H9 (cell line): ENCODE measurements around the gene ACOX3. TPM values are rescaled to one million over a fixed set of nuclear protein-coding genes. Genes with fewer than 3 reads are reported as not detected.

Source experiments
- DNase-seq: peaks from one replicate; pipeline ENCODE4 v3.0.0-alpha.2; 2017
- H2AFZ ChIP-seq: one replicate; pipeline ENCODE4 v1.6.1; 2013; ENCODE audit warnings: mild to moderate bottlenecking, low read length, control low read depth, moderate library complexity
- H2AK5ac ChIP-seq: 2 replicates; pipeline ENCODE4 v1.6.1; 2013; ENCODE audit warnings: low read length, control low read depth, mixed read lengths; ENCODE audit not compliant: insufficient read length
- H2BK120ac ChIP-seq: one replicate; pipeline ENCODE4 v1.6.1; 2013; ENCODE audit warnings: low read depth, mild to moderate bottlenecking, low read length, control low read depth, inconsistent platforms; ENCODE audit not compliant: poor library complexity, severe bottlenecking
- H2BK12ac ChIP-seq: 2 replicates; pipeline ENCODE4 v1.6.1; 2013; ENCODE audit warnings: low read length, control low read depth, mixed read lengths, low read depth; ENCODE audit not compliant: insufficient read length
- H2BK15ac ChIP-seq: 2 replicates; pipeline ENCODE4 v1.6.1; 2013; ENCODE audit warnings: low read depth, low read length, control low read depth
- H2BK20ac ChIP-seq: one replicate; pipeline ENCODE4 v1.6.1; 2013; ENCODE audit warnings: low read depth, mild to moderate bottlenecking, low read length, control low read depth, inconsistent platforms; ENCODE audit not compliant: poor library complexity, severe bottlenecking
- H2BK5ac ChIP-seq: 2 replicates; pipeline ENCODE4 v1.6.1; 2013; ENCODE audit warnings: low read length, control low read depth, mixed read lengths; ENCODE audit not compliant: insufficient read length
- H3K14ac ChIP-seq: 2 replicates; pipeline ENCODE4 v1.6.1; 2013; ENCODE audit warnings: low read length, control low read depth; ENCODE audit not compliant: insufficient read depth
- H3K18ac ChIP-seq: 2 replicates; pipeline ENCODE4 v1.6.1; 2013; ENCODE audit warnings: low read depth, mild to moderate bottlenecking, mixed read lengths, low read length, control low read depth; ENCODE audit not compliant: insufficient read length
- H3K23ac ChIP-seq: 2 replicates; pipeline ENCODE4 v1.6.1; 2013; ENCODE audit warnings: low read length, control low read depth, mixed read lengths, low read depth; ENCODE audit not compliant: insufficient read length
- H3K23me2 ChIP-seq: 2 replicates; pipeline ENCODE4 v1.6.1; 2013; ENCODE audit warnings: low read depth, mild to moderate bottlenecking, mixed read lengths, low read length, control low read depth; ENCODE audit not compliant: insufficient read length, poor library complexity, severe bottlenecking
- H3K27ac ChIP-seq: 2 replicates; pipeline ENCODE4 v1.5.1; 2013; ENCODE audit warnings: low read length, control low read depth, mixed read lengths, low read depth; ENCODE audit not compliant: insufficient read length
- H3K27me3 ChIP-seq: 2 replicates; pipeline ENCODE4 v1.6.1; 2013; ENCODE audit warnings: low read length, control low read depth, inconsistent platforms; ENCODE audit not compliant: insufficient read depth
- H3K4ac ChIP-seq: 2 replicates; pipeline ENCODE4 v1.6.1; 2013; ENCODE audit warnings: low read depth, mild to moderate bottlenecking, control low read depth, inconsistent platforms, low read length, moderate library complexity
- H3K4me1 ChIP-seq: 2 replicates; pipeline ENCODE4 v1.6.1; 2013; ENCODE audit warnings: low read length, control low read depth, inconsistent platforms; ENCODE audit not compliant: insufficient read depth
- H3K4me2 ChIP-seq: 2 replicates; pipeline ENCODE4 v1.6.1; 2013; ENCODE audit warnings: low read length, control low read depth, mixed read lengths; ENCODE audit not compliant: insufficient read length, insufficient read depth
- H3K56ac ChIP-seq: 2 replicates; pipeline ENCODE4 v1.6.1; 2013; ENCODE audit warnings: low read depth, mild to moderate bottlenecking, mixed read lengths, low read length, control low read depth; ENCODE audit not compliant: insufficient read length
- H3K79me1 ChIP-seq: 2 replicates; pipeline ENCODE4 v1.6.1; 2013; ENCODE audit warnings: low read depth, mild to moderate bottlenecking, moderate library complexity, low read length, control low read depth, inconsistent platforms; ENCODE audit not compliant: insufficient read depth, poor library complexity, severe bottlenecking
- H3K79me2 ChIP-seq: 2 replicates; pipeline ENCODE4 v1.6.1; 2013; ENCODE audit warnings: low read length, control low read depth, inconsistent platforms; ENCODE audit not compliant: insufficient read depth
- H3K9ac ChIP-seq: 2 replicates; pipeline ENCODE4 v1.6.1; 2013; ENCODE audit warnings: low read length, control low read depth, mixed read lengths; ENCODE audit not compliant: insufficient read length; ENCODE audit errors: extremely low read depth
- H3K9me3 ChIP-seq: one replicate; pipeline ENCODE4 v1.6.1; 2013; ENCODE audit warnings: low read depth, low read length, inconsistent platforms; ENCODE audit not compliant: control insufficient read depth
- H3T11ph ChIP-seq: one replicate; pipeline ENCODE4 v1.6.1; 2013; ENCODE audit warnings: mild to moderate bottlenecking, low read length, control low read depth, inconsistent platforms
- H4K20me1 ChIP-seq: one replicate; pipeline ENCODE4 v1.6.1; 2013; ENCODE audit not compliant: control insufficient read depth, insufficient read length, insufficient read depth
- H4K5ac ChIP-seq: 2 replicates; pipeline ENCODE4 v1.6.1; 2013; ENCODE audit warnings: low read depth, mild to moderate bottlenecking, mixed read lengths, low read length, control low read depth; ENCODE audit not compliant: insufficient read length
- H4K8ac ChIP-seq: replicated peaks from 2 replicates; pipeline ENCODE4 v1.6.1; 2013; ENCODE audit warnings: low read length, control low read depth, mixed read lengths, low read depth; ENCODE audit not compliant: insufficient read length
- H4K91ac ChIP-seq: 2 replicates; pipeline ENCODE4 v1.6.1; 2013; ENCODE audit warnings: low read depth, mild to moderate bottlenecking, moderate library complexity, mixed read lengths, low read length, control low read depth; ENCODE audit not compliant: insufficient read length
- H3K27ac Mint-ChIP-seq, 3 experiments: 2 replicates in 2 of 3; 3 replicates in 1 of 3; pipeline ENCODE4 v1.8.0; 2020 to 2021; ENCODE audit warnings: mixed read lengths in 3 of 3, mild to moderate bottlenecking in 1 of 3, moderate library complexity in 1 of 3
- H3K27me3 Mint-ChIP-seq: 2 replicates; pipeline ENCODE4 v1.8.0; 2021; ENCODE audit warnings: low read depth, mild to moderate bottlenecking, moderate library complexity, mixed read lengths
- H3K36me3 Mint-ChIP-seq, 3 experiments: 2 replicates in 2 of 3; 3 replicates in 1 of 3; pipeline ENCODE4 v1.8.0; 2020 to 2021; ENCODE audit warnings: low read depth in 3 of 3, mixed read lengths in 3 of 3; ENCODE audit not compliant: insufficient read depth in 1 of 3
- H3K4me1 Mint-ChIP-seq, 2 experiments: 2 replicates each; pipeline ENCODE4 v1.8.0; 2020; ENCODE audit warnings: mixed read lengths in 2 of 2
- H3K4me3 Mint-ChIP-seq, 2 experiments: 2 replicates in 1 of 2; 3 replicates in 1 of 2; pipeline ENCODE4 v1.8.0; 2020 to 2021; ENCODE audit warnings: mild to moderate bottlenecking in 2 of 2, mixed read lengths in 2 of 2, moderate library complexity in 1 of 2
- H3K9me3 Mint-ChIP-seq, 2 experiments: 2 replicates in 1 of 2; 3 replicates in 1 of 2; pipeline ENCODE4 v1.8.0; 2020; ENCODE audit warnings: mild to moderate bottlenecking in 2 of 2, mixed read lengths in 2 of 2, moderate library complexity in 1 of 2
- CTCF ChIP-seq: fragments of 200-600 bp; sonication (generic); conservative IDR thresholded peaks from 3 replicates; pipeline ENCODE4 v1.8.0; 2021; ENCODE audit warnings: antibody characterized with exemption, mild to moderate bottlenecking
- WGBS: extraction: QIAGEN DNeasy Blood & Tissue Kit; methylation state at CpG from one replicate; pipeline ENCODE4 v1.1.7; 2013; ENCODE audit warnings: missing lambda C conversion rate, low lambda C conversion rate, mixed read lengths; ENCODE audit not compliant: insufficient read length; ENCODE audit errors: extremely low coverage; 5-methylcytosine and 5-hydroxymethylcytosine counted together
- total RNA-seq: library from RNA; stranded (reverse); gene quantifications from 2 replicates; pipeline ENCODE4 v1.2.1, GENCODE V29; 2021

Gene ACOX3
- total RNA-seq, 1 experiment from 2014 or later: 13.8 TPM

GRCh38 chr4:8335848-8336247, 104.7 kb downstream of the ACOX3 start:
- H3K4me1 Mint-ChIP-seq: no peaks in the 10 kb centered on the region
- no CpG with 5 or more reads among the region's 2 CpGs for WGBS
- H3K27me3 ChIP-seq: no peaks in the 10 kb centered on the region
- H3K27ac ChIP-seq: no peak overlapping the region
- H3K56ac ChIP-seq: no peak overlapping the region
- no peaks in the 10 kb centered on the region for H3K23me2 ChIP-seq
- no peak overlapping the region for H2AK5ac ChIP-seq
- no peak overlapping the region for H3K9ac ChIP-seq
- no peak overlapping the region for H3K4me3 Mint-ChIP-seq
- H3K14ac ChIP-seq: no peak overlapping the region
- H3K27ac Mint-ChIP-seq: no peak overlapping the region
- no peak overlapping the region for H4K91ac ChIP-seq
- no peak overlapping the region for H3T11ph ChIP-seq
- H2AFZ ChIP-seq: no peak overlapping the region
- DNase-seq: no peak
- H3K23ac ChIP-seq: no peak overlapping the region
- no peaks in the 10 kb centered on the region for H4K20me1 ChIP-seq
- H2BK20ac ChIP-seq: no peak overlapping the region
- no peak overlapping the region for H4K8ac ChIP-seq
- peaks cover 11 to 12% of the 10 kb centered on the region in 2 experiments for H3K9me3 Mint-ChIP-seq
- H3K79me2 ChIP-seq: no peaks in the 10 kb centered on the region
- no peak overlapping the region for H4K5ac ChIP-seq
- TF ChIP-seq CTCF: no peak
- H3K4me1 ChIP-seq: no peaks in the 10 kb centered on the region
- no peaks in the 10 kb centered on the region for H3K79me1 ChIP-seq
- no peak overlapping the region for H3K18ac ChIP-seq
- H3K4me2 ChIP-seq: no peak overlapping the region
- H3K27me3 Mint-ChIP-seq: peaks cover 11% of the 10 kb centered on the region
- no peak overlapping the region for H3K4ac ChIP-seq
- H2BK15ac ChIP-seq: no peak overlapping the region
- H2BK5ac ChIP-seq: no peak overlapping the region
- H3K36me3 Mint-ChIP-seq: peaks cover 0 to 4% (median 3%) of the 10 kb centered on the region in 3 experiments; a peak in 3 of 7 replicates
- no peak overlapping the region for H2BK12ac ChIP-seq
- H3K9me3 ChIP-seq: no peaks in the 10 kb centered on the region
- H2BK120ac ChIP-seq: no peak overlapping the region
